ENCODE measurements around the gene ANO3.

The ANO3 gene

GRCh38 chr11:26510164-26510563 lies 178.2 kb downstream of the ANO3 start:
- DNase-seq: no peak

DNA sequence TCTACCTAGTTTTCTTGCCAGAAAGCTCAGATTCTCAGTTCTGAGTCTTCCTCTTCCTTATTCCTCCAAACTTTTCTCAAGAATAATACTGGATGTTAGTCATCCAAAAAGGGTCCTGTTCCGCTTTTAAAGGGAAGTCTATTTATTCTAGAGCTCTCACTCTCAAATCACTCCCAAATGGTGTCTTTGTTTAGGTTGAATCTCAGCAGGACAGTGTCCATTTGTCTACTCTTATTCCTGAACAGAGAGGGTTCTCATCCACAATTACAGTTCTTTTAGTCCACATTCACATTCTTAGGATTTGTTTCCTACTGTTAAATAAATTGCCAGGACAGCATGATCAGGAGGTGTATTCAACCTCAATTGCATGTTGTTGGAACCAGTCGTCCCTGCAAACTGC lies 178.8 kb downstream of the ANO3 start:
- no peak for DNase-seq

- no peak for DNase-seq
Observed at GRCh38 chr11:26512196-26512595, 180.3 kb downstream of the ANO3 start.

GRCh38 chr11:26519469-26519868 lies 187.5 kb downstream of the ANO3 start:
- no peak for DNase-seq

DNA sequence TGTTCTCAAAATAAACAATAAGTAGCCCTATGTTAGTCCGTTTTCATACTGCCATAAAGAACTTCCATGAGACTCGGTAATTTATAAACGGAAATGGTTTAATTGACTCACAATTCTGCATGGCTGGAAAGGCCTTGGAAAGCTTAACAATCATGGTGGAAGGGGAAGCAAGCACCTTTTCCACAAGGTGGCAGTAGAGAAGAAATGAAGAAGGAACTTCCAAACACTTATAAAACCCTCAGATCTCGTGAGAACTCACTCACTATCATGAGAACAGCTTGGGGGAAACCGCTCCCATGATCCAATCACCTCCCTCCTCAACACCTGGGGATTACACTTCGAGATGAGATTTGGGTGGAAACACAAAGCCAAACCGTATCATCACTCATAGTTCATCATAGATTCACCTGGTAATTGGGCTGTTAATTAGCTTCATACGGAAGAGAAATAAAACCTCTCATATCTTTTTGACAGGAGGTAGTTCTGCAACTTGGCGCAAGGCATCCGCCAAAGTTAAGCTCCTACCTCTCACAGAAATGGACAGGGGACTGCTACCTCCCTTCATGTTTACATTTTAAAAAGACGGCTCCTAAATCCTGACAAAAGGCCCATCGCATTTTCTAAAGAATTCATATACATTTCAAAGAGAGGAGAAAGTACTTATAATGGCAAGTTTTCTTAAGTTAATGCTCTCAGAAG lies 191.1 kb downstream of the ANO3 start:
- DNase-seq: no peak

DNA sequence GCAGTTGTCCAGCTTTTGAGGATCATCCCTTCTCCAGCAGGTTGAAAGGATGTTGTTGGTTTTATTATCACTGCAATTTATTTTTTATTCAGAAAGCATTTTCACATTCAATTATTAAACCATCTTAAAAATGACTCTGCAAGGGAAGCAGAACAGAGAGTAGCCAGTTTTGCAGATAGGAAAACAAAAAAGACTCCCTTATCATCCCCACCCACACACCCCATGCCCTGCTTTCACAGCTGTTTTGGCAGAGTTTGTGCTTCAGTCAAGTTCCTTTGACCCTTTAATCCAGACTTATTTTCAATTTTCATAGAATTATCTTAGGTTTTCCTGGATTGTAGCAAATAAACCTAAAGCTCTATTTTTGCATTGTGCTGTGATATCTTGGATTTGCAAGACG lies 195.8 kb downstream of the ANO3 start:
- DNase-seq: no peak

- DNase-seq: no peak
Observed at GRCh38 chr11:26537341-26537740, 205.4 kb downstream of the ANO3 start.

- DNase-seq: no peak
Observed at GRCh38 chr11:26539517-26539916, 207.6 kb downstream of the ANO3 start.

DNA sequence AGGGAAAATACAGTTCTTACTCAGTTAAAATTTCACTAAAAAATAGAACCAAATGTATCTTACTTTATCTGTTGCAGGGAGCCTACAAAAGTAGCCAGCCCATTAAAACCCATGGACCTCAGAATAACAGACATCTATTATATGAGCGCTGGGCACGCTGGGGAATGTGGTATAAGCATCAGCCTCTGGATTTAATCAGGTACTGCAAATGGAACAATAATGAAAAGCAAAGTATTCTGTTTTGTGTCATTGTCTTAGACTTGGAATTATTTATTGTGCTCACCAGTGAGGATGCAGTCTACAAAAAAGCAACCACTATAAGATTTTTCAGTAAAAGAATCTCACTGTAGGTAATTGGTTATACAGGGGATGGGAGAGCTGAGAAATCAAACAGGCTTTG lies 209.9 kb downstream of the ANO3 start:
- DNase-seq: no peak

GRCh38 chr11:26549176-26549575 lies 217.2 kb downstream of the ANO3 start:
- DNase-seq: no peak

DNA sequence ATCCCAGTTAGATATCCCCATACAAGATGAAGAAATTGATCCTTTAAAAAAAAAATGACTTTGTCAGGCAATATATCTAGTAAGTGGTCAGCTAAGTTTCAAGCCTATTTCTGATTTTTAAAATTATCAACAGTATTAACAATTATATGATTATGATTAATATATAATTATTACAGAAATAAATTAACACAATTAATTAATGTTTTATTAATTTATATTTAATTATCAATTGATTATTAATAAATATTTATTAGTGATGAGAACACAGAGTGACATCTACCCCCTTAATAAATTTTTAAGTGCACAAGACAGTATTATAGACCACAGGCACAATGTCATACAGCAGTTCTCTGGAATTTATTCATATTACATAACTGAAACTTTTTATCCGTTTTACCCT lies 218.1 kb downstream of the ANO3 start:
- no peak for DNase-seq

GRCh38 chr11:26551186-26551801 lies 219.4 kb downstream of the ANO3 start:
- no peak for DNase-seq

GRCh38 chr11:26553182-26553581 lies 221.3 kb downstream of the ANO3 start:
- no peak for DNase-seq

DNA sequence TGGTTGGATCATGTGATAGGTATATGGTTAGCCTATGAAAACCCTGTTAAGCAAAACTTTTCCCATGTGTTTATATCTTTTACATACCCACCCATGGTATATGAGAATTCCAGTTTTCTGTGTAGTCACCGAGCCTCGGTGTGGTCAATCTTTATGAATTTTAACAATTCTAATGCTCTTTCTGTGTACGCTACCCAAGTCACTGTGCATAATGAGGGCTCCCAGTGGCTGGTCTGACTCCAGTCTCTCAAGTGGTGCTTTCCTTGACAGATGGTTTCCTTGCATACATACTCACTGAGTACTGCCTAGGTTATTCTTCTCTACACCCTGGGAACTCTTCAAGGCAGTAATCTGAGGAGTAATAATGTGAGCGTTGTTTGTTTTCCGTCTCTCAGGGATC lies 222.5 kb downstream of the ANO3 start:
- no peak for DNase-seq

DNA sequence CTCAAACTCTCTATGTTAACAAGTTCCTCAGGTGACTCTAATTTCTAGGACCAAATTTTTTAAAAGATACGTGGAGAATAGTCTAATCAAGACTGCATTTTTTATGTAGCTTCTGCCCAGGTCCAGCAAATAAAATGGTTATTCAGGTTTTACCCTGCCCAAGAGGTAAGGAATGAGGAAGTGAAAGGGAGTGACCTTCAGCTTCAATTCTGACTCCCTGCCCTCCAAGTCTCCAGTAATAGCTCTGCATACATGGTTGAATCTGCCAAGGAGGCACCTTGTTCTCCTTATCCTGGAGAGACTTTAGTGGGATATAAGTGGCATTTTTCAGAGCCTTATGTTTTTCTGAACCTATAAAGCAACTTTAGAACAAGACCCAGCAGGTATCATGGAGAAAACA lies 224.7 kb downstream of the ANO3 start:
- no peak for DNase-seq

GRCh38 chr11:26557666-26558065 lies 225.7 kb downstream of the ANO3 start:
- no peak for DNase-seq

- DNase-seq: no peak
Observed at GRCh38 chr11:26558190-26558589, 226.3 kb downstream of the ANO3 start.

DNA sequence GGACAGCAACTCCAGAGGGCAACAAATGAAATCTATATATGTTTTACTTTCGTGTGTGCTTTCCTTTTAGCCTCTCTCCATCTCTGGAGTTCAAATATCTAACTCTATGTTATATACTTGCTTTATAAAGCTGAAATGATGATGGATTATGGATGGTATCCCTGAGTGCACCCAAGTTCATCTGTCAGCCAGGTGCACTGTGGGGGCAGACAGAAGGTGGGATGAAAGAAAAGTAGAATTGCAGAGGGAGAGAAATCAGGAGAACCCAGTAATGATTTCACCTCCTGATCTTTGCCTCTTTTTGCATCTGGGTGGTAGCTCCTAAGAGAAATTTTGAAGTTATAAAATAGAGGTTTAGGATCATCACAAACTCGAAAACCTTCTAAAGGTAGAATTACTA lies 237.7 kb downstream of the ANO3 start:
- DNase-seq: no peak

- no peak for DNase-seq
Observed at GRCh38 chr11:26571861-26572654, 240.1 kb downstream of the ANO3 start, which contains the start of gene MUC15. Gene MUC15, minus strand, starts transcription at chr11:26572263. Its CDS starts 5,169 bp downstream, at chr11:26567094.

- DNase-seq: no peak
Observed at GRCh38 chr11:26572770-26573402, 241.0 kb downstream of the ANO3 start.

DNA sequence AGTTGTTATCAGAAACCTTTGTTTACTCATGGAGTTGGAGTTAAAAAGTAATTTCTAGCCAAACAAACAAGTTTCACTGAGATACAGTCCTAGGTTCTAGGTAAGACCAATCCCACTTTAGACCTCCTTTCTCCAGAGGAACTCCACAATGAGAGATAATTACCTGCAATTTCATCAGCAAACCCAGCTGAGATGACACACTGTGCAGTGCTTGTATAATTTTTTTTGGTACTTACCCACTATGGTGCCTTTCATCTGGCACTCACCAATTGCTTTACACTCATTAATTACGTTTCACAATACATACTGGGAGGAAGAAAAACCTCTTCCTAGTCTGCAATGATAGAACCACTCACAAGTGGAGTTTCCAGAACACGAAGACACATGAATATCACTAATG lies 242.0 kb downstream of the ANO3 start:
- no peak for DNase-seq

GRCh38 chr11:26575946-26576345 lies 244.0 kb downstream of the ANO3 start:
- no peak for DNase-seq

GRCh38 chr11:26578998-26579661 lies 247.2 kb downstream of the ANO3 start:
- no peak for DNase-seq
